Medulla oblongata (tissue), 1 donor: ENCODE results near the gene JMJD8.
A peak's percentile ranks its signal among the peaks of the same experiment; 100 is the strongest.

Experiments
- DNase-seq: peaks from one replicate; pipeline ENCODE4 v3.0.0-alpha.2; 2015; ENCODE audit errors: extremely low spot score

The JMJD8 gene

DNA sequence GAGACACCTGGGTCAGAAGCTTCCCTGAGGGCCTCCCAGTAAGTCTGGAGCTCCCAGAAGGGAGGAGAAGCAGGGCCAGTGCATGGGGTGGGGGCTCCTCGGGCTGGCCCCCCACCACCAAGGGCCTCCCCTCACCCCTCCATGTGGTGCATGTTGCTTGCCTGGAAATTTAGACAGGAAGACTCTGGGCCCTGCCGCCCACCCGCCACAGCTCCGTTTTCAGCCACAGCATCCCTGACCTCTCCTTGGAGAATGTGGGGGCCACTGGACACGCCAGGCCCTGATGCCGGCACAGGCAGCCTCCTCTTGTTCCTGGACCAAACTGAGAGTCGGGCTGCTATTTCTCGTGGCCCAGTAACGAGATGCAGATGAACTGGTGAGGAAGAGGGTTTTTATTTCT, 45.3 kb downstream of the JMJD8 start:
- DNase-seq, result no peak

DNA sequence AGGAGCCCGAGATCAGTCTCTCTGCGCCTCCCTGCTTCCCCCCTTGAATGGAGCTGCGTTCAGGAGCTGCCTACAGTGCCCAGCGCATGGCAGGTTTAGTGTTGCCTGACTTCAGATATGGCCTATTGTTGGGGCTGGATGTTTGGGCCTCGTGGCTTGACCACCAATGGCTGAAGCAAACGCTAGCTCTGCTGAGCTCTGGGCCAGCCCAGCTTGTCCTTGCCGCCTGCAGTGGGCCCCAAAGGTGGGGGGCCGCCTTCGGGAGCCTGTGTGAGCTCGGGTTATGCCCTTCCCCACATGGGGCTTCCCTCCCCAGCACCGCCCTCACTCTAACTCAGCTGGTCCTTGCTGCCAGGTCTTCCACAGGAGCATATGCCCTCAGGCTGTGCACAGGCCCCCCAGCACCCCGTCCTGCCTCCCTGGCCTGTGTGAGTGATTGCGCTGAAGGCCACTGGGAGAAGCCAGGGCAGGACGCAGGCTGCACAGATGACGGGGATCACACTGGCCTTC, 46.0 kb downstream of the JMJD8 start:
- DNase-seq, result no peak

DNA sequence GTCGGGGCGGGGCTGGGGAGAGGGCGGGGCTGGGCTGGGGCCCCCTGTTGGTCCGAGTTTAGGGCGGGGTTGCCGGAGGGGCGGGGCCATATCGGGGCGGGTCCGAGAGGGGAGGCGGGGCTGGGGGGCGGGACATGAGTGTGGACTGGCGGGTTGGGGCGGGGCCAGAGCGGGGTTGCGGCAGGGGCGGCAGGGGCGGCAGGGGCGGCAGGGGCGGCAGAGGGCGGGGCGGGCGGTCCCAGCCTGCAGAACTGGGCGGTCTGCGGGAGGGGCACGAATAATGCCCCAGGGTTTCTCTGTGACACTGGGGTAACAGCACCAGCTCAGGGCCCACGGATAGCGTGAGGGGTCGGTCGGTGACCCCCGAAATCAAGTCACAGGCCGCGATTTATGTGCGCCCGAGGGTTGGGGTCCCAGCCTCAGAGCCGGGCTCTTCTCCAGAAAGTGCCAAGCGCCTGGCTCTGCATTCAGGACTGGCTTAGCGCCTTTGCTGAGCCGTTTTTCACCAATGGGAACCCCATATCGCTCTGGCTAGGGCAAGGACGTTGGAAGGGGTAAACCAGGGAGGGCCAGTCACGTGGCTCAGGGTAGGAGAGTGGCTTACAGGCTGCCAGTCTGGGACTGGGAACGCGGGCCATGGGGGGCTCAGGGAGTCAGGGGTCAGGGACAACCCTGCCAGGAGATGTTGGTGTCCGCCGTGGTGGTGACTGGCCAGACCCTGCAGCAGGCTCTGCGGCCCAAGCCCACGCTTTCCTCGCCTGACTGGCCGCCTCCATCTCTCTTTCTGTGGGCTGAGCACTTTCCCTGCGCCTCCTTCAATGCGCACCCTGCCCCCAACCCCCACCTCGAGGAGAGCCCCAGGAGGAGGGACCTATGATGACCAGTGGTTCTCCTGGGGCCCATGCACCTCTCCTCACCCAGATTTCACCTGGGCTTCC, 46.8 kb downstream of the JMJD8 start:
- peak; percentile 93 for DNase-seq

DNA sequence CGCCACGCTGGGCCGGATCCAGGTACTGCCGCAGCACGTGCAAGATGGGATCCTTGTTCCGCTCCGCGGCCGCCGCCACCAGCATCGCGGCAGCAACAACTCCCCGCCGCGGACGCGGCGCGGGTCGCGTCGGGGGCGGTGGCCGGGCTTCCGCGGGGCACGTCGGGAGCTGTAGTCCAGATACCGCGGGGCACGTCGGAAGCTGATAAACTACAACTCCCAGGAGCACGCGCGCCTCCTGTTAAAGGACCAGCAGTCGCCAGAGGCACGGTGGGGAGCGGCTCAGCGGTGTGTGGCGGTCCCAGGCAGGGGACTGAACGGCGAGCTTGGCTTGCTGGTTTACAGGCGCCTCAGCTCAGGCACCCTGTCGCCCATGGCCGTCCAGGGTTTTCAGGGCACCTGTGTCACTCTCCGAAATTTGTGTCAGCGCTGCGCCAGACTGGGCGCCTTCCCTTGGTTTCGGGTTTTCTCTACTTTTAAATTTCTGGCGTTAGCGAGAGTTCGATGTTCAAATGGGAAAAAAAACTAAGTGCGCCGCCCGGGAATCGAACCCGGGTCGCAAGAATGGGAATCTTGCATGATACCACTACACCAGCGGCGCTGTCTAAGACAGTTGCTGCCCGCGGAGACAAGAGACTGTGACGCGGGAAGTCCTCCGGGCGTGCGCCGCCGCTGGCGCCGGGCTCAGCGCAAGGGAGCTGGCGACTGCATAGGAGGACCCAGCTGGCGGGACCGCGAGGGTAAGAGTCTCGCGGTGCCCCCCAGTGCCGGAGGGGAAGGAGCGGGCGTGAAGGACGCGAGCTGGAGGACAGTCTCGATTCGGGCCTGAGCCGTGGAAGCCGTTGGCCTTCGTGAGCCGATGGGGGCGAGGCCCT, 47.7 kb downstream of the JMJD8 start, which contains the start of gene METTL26:
METTL26 (minus strand) TSS at position 100 of the 875 bp plus-strand sequence; CDS start at position 85, 15 bp downstream.
- peak; percentile 96 for DNase-seq

DNA sequence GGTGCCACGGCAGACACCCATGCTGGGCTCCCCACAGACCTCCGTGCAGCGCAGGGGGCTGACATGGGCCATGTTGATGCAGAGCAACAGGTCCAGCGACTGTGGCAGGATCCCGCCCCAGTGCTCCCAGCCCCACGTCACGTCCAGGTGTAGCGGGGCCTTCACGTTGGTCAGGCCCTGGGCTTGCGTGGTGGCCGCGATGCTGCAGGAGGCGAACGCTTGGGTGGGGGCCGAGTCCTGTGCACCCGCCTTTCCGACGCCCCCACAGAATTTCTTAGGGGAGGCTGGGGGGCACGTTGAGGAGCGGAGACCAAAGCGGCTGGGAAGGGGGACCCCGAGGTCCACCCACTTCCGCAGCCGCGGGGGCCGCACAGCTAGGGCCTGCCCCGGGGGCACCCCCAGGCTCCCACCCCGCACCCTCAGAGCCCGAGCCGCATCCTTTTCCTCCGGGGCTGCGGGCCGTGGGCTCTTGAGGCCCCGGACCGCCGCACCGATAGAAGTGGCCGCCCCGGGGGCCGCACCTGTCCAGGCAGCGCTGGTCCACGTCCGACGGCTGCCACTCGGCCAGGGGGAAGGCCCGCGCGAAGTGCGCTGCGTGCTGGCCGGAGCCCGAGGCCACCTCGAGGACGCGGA, 48.4 kb downstream of the JMJD8 start:
- no peak for DNase-seq

DNA sequence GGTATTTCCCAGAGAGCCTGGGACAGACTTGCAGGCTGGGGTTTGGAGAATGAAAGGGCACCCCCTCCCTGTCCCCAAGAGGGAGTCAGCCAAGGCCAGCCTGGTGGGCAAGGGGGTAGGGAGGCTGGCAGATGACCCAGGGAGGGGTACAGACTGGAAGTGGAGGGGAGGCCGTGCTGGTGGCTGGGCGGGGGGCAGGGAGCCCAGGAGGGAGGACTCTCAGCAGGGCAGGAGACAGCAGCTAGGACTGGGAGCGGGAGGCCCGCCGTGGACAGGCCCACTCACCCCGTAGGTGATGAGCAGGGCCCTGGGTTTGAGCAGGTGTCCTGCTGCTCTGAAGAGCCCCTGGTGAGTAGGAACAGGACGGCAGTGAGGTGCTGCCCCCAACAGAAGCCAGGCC, 49.1 kb downstream of the JMJD8 start:
- DNase-seq, result no peak

DNA sequence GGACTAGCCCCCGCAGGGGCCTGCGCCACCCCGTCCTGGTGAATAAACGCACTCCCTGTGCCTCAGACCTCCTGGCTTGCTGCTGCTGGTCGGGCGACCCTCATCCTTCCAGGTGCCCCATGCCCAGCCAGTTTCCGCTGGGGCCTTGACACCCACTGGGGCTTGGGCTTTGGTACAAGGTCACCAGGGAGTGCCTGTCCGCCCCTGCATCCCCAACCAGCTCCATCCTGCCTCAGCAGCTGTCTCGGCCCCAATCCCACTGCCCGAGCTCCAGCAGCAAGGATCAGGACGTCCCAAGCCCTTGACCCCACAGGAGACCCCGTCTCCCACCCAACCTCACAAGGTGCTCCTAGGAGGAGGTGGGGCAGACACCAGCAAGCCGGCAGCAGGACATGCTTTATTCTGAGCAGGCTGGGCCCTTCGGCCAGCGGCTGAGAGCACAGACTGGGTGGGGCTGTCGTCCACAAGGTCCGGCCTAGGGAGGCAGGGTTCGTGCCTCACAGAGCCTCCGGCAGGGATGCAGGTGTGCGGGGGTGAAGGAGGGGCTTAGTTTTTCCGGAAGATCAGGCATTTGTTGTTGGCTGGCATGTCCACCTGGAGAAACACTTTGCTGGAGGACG, 50.0 kb downstream of the JMJD8 start:
- DNase-seq, result no peak

DNA sequence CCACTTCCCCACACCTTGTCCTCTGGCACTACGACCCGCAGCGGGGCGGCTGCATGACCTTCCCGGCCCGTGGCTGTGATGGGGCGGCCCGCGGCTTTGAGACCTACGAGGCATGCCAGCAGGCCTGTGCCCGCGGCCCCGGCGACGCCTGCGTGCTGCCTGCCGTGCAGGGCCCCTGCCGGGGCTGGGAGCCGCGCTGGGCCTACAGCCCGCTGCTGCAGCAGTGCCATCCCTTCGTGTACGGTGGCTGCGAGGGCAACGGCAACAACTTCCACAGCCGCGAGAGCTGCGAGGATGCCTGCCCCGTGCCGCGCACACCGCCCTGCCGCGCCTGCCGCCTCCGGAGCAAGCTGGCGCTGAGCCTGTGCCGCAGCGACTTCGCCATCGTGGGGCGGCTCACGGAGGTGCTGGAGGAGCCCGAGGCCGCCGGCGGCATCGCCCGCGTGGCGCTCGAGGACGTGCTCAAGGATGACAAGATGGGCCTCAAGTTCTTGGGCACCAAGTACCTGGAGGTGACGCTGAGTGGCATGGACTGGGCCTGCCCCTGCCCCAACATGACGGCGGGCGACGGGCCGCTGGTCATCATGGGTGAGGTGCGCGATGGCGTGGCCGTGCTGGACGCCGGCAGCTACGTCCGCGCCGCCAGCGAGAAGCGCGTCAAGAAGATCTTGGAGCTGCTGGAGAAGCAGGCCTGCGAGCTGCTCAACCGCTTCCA, 50.6 kb downstream of the JMJD8 start:
- DNase-seq, result no peak

DNA sequence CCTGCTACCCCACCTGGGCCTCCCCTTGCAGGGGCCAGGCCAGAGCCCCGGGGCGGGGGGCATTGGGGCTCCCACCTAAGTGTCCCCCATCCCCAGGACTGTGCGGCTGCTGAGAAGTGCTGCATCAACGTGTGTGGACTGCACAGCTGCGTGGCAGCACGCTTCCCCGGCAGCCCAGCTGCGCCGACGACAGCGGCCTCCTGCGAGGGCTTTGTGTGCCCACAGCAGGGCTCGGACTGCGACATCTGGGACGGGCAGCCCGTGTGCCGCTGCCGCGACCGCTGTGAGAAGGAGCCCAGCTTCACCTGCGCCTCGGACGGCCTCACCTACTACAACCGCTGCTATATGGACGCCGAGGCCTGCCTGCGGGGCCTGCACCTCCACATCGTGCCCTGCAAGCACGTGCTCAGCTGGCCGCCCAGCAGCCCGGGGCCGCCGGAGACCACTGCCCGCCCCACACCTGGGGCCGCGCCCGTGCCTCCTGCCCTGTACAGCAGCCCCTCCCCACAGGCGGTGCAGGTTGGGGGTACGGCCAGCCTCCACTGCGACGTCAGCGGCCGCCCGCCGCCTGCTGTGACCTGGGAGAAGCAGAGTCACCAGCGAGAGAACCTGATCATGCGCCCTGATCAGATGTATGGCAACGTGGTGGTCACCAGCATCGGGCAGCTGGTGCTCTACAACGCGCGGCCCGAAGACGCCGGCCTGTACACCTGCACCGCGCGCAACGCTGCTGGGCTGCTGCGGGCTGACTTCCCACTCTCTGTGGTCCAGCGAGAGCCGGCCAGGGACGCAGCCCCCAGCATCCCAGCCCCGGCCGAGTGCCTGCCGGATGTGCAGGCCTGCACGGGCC, 51.4 kb downstream of the JMJD8 start:
- no peak for DNase-seq

DNA sequence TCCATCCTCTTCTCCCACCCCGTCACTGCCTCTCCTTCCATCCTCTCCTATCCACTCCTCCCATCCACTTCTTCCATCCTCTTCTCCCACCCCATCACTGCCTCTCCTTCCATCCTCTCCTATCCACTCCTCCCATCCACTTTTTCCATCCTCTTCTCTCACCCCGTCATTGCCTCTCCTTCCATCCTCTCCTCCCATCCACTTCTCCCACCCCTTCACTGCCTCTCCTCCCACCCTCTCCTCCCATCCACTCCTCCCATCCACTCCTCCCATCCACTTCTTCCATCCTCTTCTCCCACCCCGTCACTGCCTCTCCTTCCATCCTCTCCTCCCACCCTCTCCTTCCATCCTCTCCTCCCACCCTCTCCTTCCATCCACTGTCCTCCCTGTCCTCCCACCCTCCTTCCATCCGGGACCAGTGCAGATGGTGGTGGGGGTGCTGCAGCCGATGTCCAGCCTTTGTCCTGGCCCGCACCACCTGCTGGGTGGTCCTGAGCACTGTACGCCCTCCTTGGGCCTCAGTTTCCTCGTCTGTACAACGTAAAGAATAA, 52.3 kb downstream of the JMJD8 start:
- no peak for DNase-seq
